K562 (cell line): Measurements from ENCODE around the gene ELF5. TPM values are rescaled to one million over a fixed set of nuclear protein-coding genes. Genes with fewer than 3 reads are reported as not detected.

Experiments used
- ATAC-seq: fragments of 200-7000 bp; cut with Tn5 transposase; 3 replicates; pipeline ENCODE4 v1.9.1; 2020; ENCODE audit warnings: moderate library complexity
- BruUV-seq: library from RNA; stranded (reverse); fragments of 400-500 nt; replicated peaks from 2 replicates; lab custom pipeline; 2021; lab: Mats Ljungman, UMichigan
- CTCF ChIA-PET: fragments of 300-600 bp; formaldehyde crosslinking; extraction: SDS; loops from one replicate; lab custom pipeline; 2021; ENCODE audit warnings: low intra/inter-chr PET ratio; lab: Yijun Ruan, JAX
- POLR2A ChIA-PET: fragments of 300-600, 350-650 bp; sonication (Branson Sonifier 250); formaldehyde crosslinking; extraction: SDS; loops from one replicate; lab custom pipeline; 2021; ENCODE audit warnings: antibody characterized with exemption, inconsistent platforms; lab: Yijun Ruan, JAX
- DNase-seq, 4 experiments: peaks; one replicate each; pipeline versions ENCODE4 v3.0.0 to v3.0.0-alpha.2; 2011 to 2018; ENCODE audit warnings: low spot score in 3 of 4, mixed read lengths in 3 of 4; ENCODE audit errors: extremely low read depth in 1 of 4
- FAIRE-seq: peaks from 2 replicates; lab custom pipeline; 2011; peaks lifted over from hg19 to GRCh38; lab: Jason Lieb, UNC
- H2AFZ ChIP-seq: 2 replicates; pipeline ENCODE4 v1.6.0; 2011; ENCODE audit warnings: low read depth, low read length, control low read depth, inconsistent platforms
- H3K27ac ChIP-seq: fragments of 200-600 bp; 3 replicates; pipeline ENCODE4 v1.8.0; 2011; ENCODE audit warnings: low read depth, mild to moderate bottlenecking, control low read depth, inconsistent platforms, low read length, moderate library complexity, mixed read lengths; ENCODE audit errors: extremely low read depth
- H3K27me3 ChIP-seq, 2 experiments: fragments of 300-600 bp in 1 of 2; 2 replicates in 1 of 2; 3 replicates in 1 of 2; pipeline versions ENCODE4 v1.6.0 to v1.8.0; 2011; ENCODE audit warnings: inconsistent platforms in 2 of 2, low read length in 2 of 2, mild to moderate bottlenecking in 1 of 2, mixed read lengths in 1 of 2, moderate library complexity in 1 of 2; ENCODE audit not compliant: control insufficient read depth in 2 of 2, insufficient read depth in 2 of 2
- H3K36me3 ChIP-seq: fragments of 300-600 bp; 3 replicates; pipeline ENCODE4 v1.8.0; 2011; ENCODE audit warnings: mild to moderate bottlenecking, low read length, inconsistent platforms; ENCODE audit not compliant: control insufficient read depth, insufficient read depth
- H3K4me1 ChIP-seq, 2 experiments: fragments of 200-600 bp in 1 of 2; replicated peaks in 1 of 2; 2 replicates in 1 of 2; 3 replicates in 1 of 2; pipeline versions ENCODE4 v1.5.1 to v1.8.0; 2011; ENCODE audit warnings: inconsistent platforms in 2 of 2, low read length in 2 of 2, mild to moderate bottlenecking in 1 of 2, mixed read lengths in 1 of 2, moderate library complexity in 1 of 2; ENCODE audit not compliant: control insufficient read depth in 2 of 2, insufficient read depth in 2 of 2
- H3K4me2 ChIP-seq: 2 replicates; pipeline ENCODE4 v1.6.1; 2011; ENCODE audit warnings: low read length, control low read depth, inconsistent platforms, mixed read lengths; ENCODE audit not compliant: insufficient read depth
- H3K4me3 ChIP-seq: fragments of 200-600 bp; sonication (generic), shearing (Covaris generic); 2 replicates; pipeline ENCODE4 v1.5.1; 2016; ENCODE audit warnings: control low read depth, inconsistent platforms
- H3K79me2 ChIP-seq: fragments of 200-600 bp; 3 replicates; pipeline ENCODE4 v1.8.0; 2011; ENCODE audit warnings: low read length, inconsistent platforms; ENCODE audit not compliant: control insufficient read depth, insufficient read depth
- H3K9ac ChIP-seq, 2 experiments: 2 replicates each; pipeline versions ENCODE4 v1.6.0 to v1.6.1; 2011; ENCODE audit warnings: low read depth in 2 of 2, low read length in 2 of 2, control low read depth in 1 of 2, inconsistent platforms in 1 of 2, mild to moderate bottlenecking in 1 of 2, mixed read lengths in 1 of 2; ENCODE audit not compliant: insufficient read depth in 1 of 2
- H3K9me1 ChIP-seq: one replicate; pipeline ENCODE4 v1.6.0; 2011; ENCODE audit warnings: inconsistent platforms, mild to moderate bottlenecking, low read length, moderate library complexity; ENCODE audit not compliant: control insufficient read depth, insufficient read depth
- H3K9me3 ChIP-seq: replicated peaks from 2 replicates; pipeline ENCODE4 v1.5.1; 2011; ENCODE audit warnings: low read depth, low read length, inconsistent platforms; ENCODE audit not compliant: control insufficient read depth, insufficient read depth
- H4K20me1 ChIP-seq: replicated peaks from 2 replicates; pipeline ENCODE4 v1.6.1; 2011; ENCODE audit warnings: low read length, inconsistent platforms, mixed read lengths; ENCODE audit not compliant: control insufficient read depth, insufficient read depth
- ADNP ChIP-seq: fragments of 200-800 bp; sonication (Bioruptor generic); IDR thresholded peaks from 2 replicates; pipeline ENCODE4 v1.6.1; 2016; ENCODE audit warnings: missing genetic modification characterization, missing compliant biosample characterization
- CTCF ChIP-seq, 3 experiments: IDR thresholded peaks in 2 of 3; conservative IDR thresholded peaks in 1 of 3; 2 replicates each; pipeline ENCODE4 v1.5.1; 2011 to 2012; ENCODE audit warnings: low read length in 3 of 3, mild to moderate bottlenecking in 3 of 3, control low read depth in 2 of 3, improper control_type of control experiment in 1 of 3, inconsistent platforms in 1 of 3, low read depth in 1 of 3, mixed read lengths in 1 of 3, moderate library complexity in 1 of 3; ENCODE audit not compliant: insufficient read depth in 2 of 3
- MAFG ChIP-seq: fragments of 450-650 bp; conservative IDR thresholded peaks from 2 replicates; pipeline ENCODE4 v1.6.1; 2016; ENCODE audit warnings: missing genetic modification characterization, missing compliant biosample characterization
- SMAD1 ChIP-seq: fragments of 150-350 bp; IDR thresholded peaks from 2 replicates; pipeline ENCODE4 v1.6.1; 2014; ENCODE audit warnings: low read length, low read depth; ENCODE audit not compliant: partially characterized antibody
- XRCC4 ChIP-seq: IDR thresholded peaks from one replicate; pipeline ENCODE4 v1.6.1; 2011; ENCODE audit not compliant: insufficient read depth, insufficient read length; ENCODE audit errors: extremely low read depth
- WGBS: fragments of 100-300 bp; shearing (Covaris generic); methylation state at CpG from one replicate; pipeline ENCODE4 v1.1.6; 2016; ENCODE audit warnings: low coverage, mixed read lengths; ENCODE audit not compliant: insufficient coverage; ENCODE audit errors: missing lambda C conversion rate; 5-methylcytosine and 5-hydroxymethylcytosine counted together
- in situ Hi-C: fragments of 300-500 bp; cut with MboI; formaldehyde crosslinking; loops from 4 replicates; pipeline ENCODE4 v1.15.0; 2018; ENCODE audit warnings: inconsistent platforms, mixed read lengths
- intact Hi-C: fragments of 100-400 bp; cut with micrococcal nuclease; formaldehyde crosslinking; loops from 2 replicates; pipeline ENCODE4 v1.14.2; 2022
- polyA plus RNA-seq, 8 experiments: library from polyadenylated mRNA; depleted of rRNA in 4 of 8; stranded (reverse) in 5 of 8; unstranded in 3 of 8; fragments of >200 nt; fragmentation: Nextera tagmentation in 2 of 8; fragmentation: Illumina TruSeq in 1 of 8; extraction: Ambion mirVana in 2 of 8; extraction: Trizol in 1 of 8; gene quantifications; 2 replicates each; pipeline versions ENCODE4 v1.2.1 to v1.2.3, GENCODE V29; 2011 to 2014; ENCODE audit warnings: inconsistent platforms in 1 of 8, missing spikeins in 1 of 8
- total RNA-seq, 7 experiments: library from RNA; depleted of rRNA in 6 of 7; stranded (reverse); fragments of >200 nt in 6 of 7; fragmentation: Illumina TruSeq in 2 of 7; extraction: Trizol in 2 of 7; gene quantifications; 2 replicates each; pipeline versions ENCODE4 v1.2.1 to v1.2.3, GENCODE V29; 2011 to 2021; ENCODE audit warnings: low replicate concordance in 1 of 7
- TF ChIP-seq, protein P1 (sequence below), 2 experiments: fragments of 150-350 bp in 1 of 2; IDR thresholded peaks; 2 replicates each; pipeline ENCODE4 v1.6.1; 2012 to 2016; ENCODE audit warnings: low read depth in 2 of 2, low read length in 2 of 2, mild to moderate bottlenecking in 1 of 2, moderate library complexity in 1 of 2

The ELF5 gene
- total and polyA plus RNA-seq, 9 of the 15 experiments (the other 6 are each of a cell fraction or from before 2014, with no cell fraction given) = not detected

DNA sequence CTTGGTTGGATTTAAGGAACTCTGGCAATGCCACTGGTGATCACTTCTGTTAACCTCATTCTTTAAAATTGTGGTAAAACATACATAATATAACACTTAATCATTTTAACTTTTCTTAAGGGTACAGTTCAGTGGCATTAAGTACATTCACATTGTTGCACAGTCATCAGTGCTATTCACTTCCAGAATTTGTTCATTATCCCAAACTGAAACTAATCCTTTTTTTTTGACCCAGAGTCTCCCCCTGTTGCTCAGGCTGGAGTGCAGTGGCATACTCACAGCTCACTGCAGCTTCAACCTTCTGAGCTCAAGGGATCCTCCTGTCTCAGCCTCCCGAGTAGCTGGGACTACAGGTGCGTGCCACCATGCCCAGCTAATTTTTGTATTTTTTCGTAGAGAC, 10.6 kb downstream of the ELF5 start:
- FAIRE-seq (no peak), DNase-seq (no peak), ATAC-seq (0 out of 3 replicates have a peak, but pooled peaks have one; percentile 24)
- intact Hi-C loops = no loop called here
- in situ Hi-C loops = no loop called here
- H3K9ac ChIP-seq = no peak overlapping the region
- POLR2A ChIA-PET = interaction anchor here (0.6 to 0.7 kb wide), 2 partner anchors 44 to 673 kb away, joined by 3 to 4 read pairs; no protein-coding TSS in a partner anchor
- no peak overlapping the region for H3K27ac ChIP-seq
- H3K9me1 ChIP-seq = no peaks in the 10 kb centered on the region
- H3K4me1 ChIP-seq = no peaks in the 10 kb centered on the region; a peak in 1 of 5 replicates
- WGBS = 12% methylated on average over 3 of the region's 3 CpGs
- no peaks in the 10 kb centered on the region for H3K79me2 ChIP-seq
- CTCF ChIA-PET = no interaction called here
- no peak overlapping the region for H3K4me3 ChIP-seq
- peaks cover 2 to 4% of the 10 kb centered on the region in 2 experiments; a peak in 3 of 5 replicates for H3K27me3 ChIP-seq
- no peaks in the 10 kb centered on the region for H4K20me1 ChIP-seq
- H3K4me2 ChIP-seq = no peak overlapping the region
- H3K9me3 ChIP-seq = no peaks in the 10 kb centered on the region
- BruUV-seq = no TSS peak
- no peaks in the 10 kb centered on the region for H3K36me3 ChIP-seq
- H2AFZ ChIP-seq = no peak overlapping the region
- peak; percentile 59; the same call in 1 of the 2 replicates for TF ChIP-seq MAFG
- no peak for TF ChIP-seq XRCC4
- no peak for TF ChIP-seq SMAD1
- TF ChIP-seq CTCF (IDR thresholded peaks at IDR 0.05 in 2 of 3, conservative IDR thresholded peaks at IDR 0.05 in 1 of 3; ENCODE audit: insufficient read depth in 2 of 3, low read depth in 1 of 3, low read length in 3 of 3) = 0 out of 6 replicates have a peak, but pooled peaks of 1 of the 3 experiments have one; percentile 3
- TF ChIP-seq, protein P1, sequence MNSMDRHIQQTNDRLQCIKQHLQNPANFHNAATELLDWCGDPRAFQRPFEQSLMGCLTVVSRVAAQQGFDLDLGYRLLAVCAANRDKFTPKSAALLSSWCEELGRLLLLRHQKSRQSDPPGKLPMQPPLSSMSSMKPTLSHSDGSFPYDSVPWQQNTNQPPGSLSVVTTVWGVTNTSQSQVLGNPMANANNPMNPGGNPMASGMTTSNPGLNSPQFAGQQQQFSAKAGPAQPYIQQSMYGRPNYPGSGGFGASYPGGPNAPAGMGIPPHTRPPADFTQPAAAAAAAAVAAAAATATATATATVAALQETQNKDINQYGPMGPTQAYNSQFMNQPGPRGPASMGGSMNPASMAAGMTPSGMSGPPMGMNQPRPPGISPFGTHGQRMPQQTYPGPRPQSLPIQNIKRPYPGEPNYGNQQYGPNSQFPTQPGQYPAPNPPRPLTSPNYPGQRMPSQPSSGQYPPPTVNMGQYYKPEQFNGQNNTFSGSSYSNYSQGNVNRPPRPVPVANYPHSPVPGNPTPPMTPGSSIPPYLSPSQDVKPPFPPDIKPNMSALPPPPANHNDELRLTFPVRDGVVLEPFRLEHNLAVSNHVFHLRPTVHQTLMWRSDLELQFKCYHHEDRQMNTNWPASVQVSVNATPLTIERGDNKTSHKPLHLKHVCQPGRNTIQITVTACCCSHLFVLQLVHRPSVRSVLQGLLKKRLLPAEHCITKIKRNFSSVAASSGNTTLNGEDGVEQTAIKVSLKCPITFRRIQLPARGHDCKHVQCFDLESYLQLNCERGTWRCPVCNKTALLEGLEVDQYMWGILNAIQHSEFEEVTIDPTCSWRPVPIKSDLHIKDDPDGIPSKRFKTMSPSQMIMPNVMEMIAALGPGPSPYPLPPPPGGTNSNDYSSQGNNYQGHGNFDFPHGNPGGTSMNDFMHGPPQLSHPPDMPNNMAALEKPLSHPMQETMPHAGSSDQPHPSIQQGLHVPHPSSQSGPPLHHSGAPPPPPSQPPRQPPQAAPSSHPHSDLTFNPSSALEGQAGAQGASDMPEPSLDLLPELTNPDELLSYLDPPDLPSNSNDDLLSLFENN (IDR thresholded peaks at IDR 0.05; ENCODE audit: low read depth in 2 of 2, low read length in 2 of 2) = no peak
- no peak for TF ChIP-seq ADNP
